Measurements from ENCODE around the gene BCAT1.
A peak's percentile ranks its signal among the peaks of the same experiment; 100 is the strongest.

BCAT1 gene

DNA sequence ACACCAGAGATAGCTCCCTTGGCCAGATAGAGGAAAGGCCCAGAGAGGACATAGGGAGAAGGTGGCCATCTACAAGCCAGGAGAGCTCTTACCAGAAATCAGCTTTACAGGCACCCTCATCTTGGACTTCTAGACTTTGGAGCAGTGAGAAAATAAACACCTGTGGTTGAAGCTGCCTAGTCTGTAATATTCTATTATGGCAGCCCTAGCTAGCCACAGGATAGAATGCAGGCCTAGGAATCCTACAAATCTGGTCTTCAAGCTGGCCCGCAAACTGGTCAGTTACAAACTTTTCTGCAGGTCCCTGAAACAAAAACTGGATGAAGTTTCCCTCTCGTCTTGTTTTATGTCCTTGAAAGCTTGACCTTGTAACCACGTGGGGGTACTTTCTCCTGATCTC is 92.4 kb downstream of the BCAT1 start:
- Histone ChIP-seq H3K4me3 (ENCODE audit: severe bottlenecking) (no peak overlapping the region), H3K4me1 (ENCODE audit: insufficient read depth, poor library complexity, severe bottlenecking) (no peaks in the 10 kb centered on the region), H3K27ac (ENCODE audit: poor library complexity, severe bottlenecking) (no peak overlapping the region), H3K36me3 (ENCODE audit: low read depth) (no peaks in the 10 kb centered on the region), H3K9me3 (ENCODE audit: severe bottlenecking) (no peaks in the 10 kb centered on the region), H3K27me3 (ENCODE audit: insufficient read depth, poor library complexity, severe bottlenecking) (no peaks in the 10 kb centered on the region)
- TF ChIP-seq, protein P1, sequence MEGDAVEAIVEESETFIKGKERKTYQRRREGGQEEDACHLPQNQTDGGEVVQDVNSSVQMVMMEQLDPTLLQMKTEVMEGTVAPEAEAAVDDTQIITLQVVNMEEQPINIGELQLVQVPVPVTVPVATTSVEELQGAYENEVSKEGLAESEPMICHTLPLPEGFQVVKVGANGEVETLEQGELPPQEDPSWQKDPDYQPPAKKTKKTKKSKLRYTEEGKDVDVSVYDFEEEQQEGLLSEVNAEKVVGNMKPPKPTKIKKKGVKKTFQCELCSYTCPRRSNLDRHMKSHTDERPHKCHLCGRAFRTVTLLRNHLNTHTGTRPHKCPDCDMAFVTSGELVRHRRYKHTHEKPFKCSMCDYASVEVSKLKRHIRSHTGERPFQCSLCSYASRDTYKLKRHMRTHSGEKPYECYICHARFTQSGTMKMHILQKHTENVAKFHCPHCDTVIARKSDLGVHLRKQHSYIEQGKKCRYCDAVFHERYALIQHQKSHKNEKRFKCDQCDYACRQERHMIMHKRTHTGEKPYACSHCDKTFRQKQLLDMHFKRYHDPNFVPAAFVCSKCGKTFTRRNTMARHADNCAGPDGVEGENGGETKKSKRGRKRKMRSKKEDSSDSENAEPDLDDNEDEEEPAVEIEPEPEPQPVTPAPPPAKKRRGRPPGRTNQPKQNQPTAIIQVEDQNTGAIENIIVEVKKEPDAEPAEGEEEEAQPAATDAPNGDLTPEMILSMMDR (IDR thresholded peaks at IDR 0.05; ENCODE audit: poor library complexity, severe bottlenecking) = no peak
- DNase-seq (ENCODE audit: low spot score) = no peak
- ATAC-seq (ENCODE audit: low read depth) = no peak

DNA sequence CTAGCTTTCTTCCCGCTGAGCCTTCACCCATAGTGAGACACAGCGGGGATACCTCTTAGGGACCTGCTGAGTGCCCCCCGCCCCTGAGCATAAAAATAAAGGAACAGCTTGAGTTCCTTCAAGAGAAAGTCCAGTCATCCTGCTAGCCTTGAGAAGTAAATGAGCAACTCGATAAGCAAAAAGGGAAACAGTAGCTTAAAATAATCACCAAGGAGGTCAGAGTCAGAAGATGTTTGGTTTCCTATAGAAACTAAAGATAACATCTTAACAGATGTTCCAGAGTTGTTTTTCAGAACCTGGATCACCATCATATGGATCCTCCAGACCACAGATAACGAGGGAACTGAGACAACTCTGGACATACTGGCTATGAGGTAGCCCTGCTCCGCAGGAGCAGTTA is 94.0 kb downstream of the BCAT1 start:
- ATAC-seq (ENCODE audit: low read depth) (no peak), DNase-seq (ENCODE audit: low spot score) (no peak)
- no peak overlapping the region for H3K4me3 ChIP-seq (ENCODE audit: severe bottlenecking)
- no peaks in the 10 kb centered on the region for H3K9me3 ChIP-seq (ENCODE audit: severe bottlenecking)
- H3K27ac ChIP-seq (ENCODE audit: poor library complexity, severe bottlenecking) = no peak overlapping the region
- H3K4me1 ChIP-seq (ENCODE audit: insufficient read depth, poor library complexity, severe bottlenecking) = no peaks in the 10 kb centered on the region
- no peaks in the 10 kb centered on the region for H3K36me3 ChIP-seq (ENCODE audit: low read depth)
- TF ChIP-seq, protein P1 (IDR thresholded peaks at IDR 0.05; ENCODE audit: poor library complexity, severe bottlenecking) = no peak
- no peaks in the 10 kb centered on the region for H3K27me3 ChIP-seq (ENCODE audit: insufficient read depth, poor library complexity, severe bottlenecking)

DNA sequence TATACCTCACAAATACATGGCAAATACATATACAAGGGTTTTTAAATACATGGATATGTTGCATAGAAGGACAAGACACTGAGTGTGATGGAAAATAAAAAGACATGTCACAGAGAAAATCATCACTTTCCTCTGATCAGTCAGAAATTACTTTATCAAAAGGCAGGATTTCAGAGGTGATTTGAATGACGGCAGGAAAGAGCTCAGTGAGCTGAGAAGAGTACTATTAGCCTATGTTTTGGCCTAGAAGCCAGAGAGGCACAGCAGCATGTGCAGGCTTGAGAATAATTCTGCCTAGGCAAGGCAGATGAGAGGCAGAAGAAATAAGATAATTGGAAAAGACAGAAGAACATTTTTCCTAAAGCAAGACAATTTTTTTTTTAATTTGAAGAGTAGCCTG is 94.9 kb downstream of the BCAT1 start:
- Histone ChIP-seq H3K4me3 (ENCODE audit: severe bottlenecking) (no peak overlapping the region), H3K27ac (ENCODE audit: poor library complexity, severe bottlenecking) (no peak overlapping the region), H3K9me3 (ENCODE audit: severe bottlenecking) (no peaks in the 10 kb centered on the region), H3K4me1 (ENCODE audit: insufficient read depth, poor library complexity, severe bottlenecking) (no peaks in the 10 kb centered on the region), H3K27me3 (ENCODE audit: insufficient read depth, poor library complexity, severe bottlenecking) (no peaks in the 10 kb centered on the region), H3K36me3 (ENCODE audit: low read depth) (no peaks in the 10 kb centered on the region)
- no peak for DNase-seq (ENCODE audit: low spot score)
- TF ChIP-seq, protein P1 (IDR thresholded peaks at IDR 0.05; ENCODE audit: poor library complexity, severe bottlenecking) = no peak
- ATAC-seq (ENCODE audit: low read depth) = no peak

DNA sequence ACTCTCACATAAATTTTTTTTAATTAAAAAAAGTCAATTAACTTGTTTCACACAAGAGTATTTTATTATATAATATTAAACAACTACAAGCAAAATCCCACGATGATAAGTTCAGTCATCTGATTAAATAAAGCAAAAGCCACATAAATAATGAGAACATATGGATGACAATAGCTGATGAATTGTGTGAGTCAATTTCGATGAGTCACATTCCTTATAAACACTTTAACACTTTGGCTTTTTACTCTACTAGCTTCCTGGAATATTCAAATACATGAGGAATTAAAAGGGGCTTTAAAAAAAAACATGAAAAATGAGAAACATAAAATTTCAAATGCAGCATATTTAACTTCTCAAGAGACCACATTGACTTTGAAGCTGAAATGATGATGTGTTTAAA is 95.3 kb downstream of the BCAT1 start:
- no peaks in the 10 kb centered on the region for H3K27me3 ChIP-seq (ENCODE audit: insufficient read depth, poor library complexity, severe bottlenecking)
- H3K36me3 ChIP-seq (ENCODE audit: low read depth) = no peaks in the 10 kb centered on the region
- H3K4me3 ChIP-seq (ENCODE audit: severe bottlenecking) = no peak overlapping the region
- no peaks in the 10 kb centered on the region for H3K9me3 ChIP-seq (ENCODE audit: severe bottlenecking)
- H3K27ac ChIP-seq (ENCODE audit: poor library complexity, severe bottlenecking) = no peak overlapping the region
- TF ChIP-seq, protein P1 (IDR thresholded peaks at IDR 0.05; ENCODE audit: poor library complexity, severe bottlenecking) = no peak
- no peak for DNase-seq (ENCODE audit: low spot score)
- no peaks in the 10 kb centered on the region for H3K4me1 ChIP-seq (ENCODE audit: insufficient read depth, poor library complexity, severe bottlenecking)
- ATAC-seq (ENCODE audit: low read depth) = 0 out of 3 replicates have a peak, but pooled peaks have one; percentile 45

DNA sequence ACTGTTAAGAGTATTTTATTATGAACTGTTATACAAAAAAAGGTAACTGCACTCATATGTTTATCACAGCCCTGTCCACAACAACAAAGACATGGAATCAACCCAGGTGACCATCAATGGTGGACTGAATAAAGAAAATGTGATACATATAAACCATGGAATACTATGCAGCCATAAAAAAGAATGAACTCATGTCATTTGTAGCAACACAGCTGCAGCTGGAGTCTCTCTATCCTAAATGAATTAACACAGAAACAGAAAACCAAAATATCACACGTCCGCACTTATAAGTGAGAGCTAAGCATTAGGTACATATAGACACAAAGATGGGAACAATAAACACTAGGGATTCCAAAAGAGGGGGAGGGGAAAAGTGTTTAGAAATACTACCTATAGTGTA is 95.8 kb downstream of the BCAT1 start:
- no peak for DNase-seq (ENCODE audit: low spot score)
- Histone ChIP-seq H3K4me3 (ENCODE audit: severe bottlenecking) (no peak overlapping the region), H3K27ac (ENCODE audit: poor library complexity, severe bottlenecking) (no peak overlapping the region), H3K4me1 (ENCODE audit: insufficient read depth, poor library complexity, severe bottlenecking) (no peaks in the 10 kb centered on the region), H3K36me3 (ENCODE audit: low read depth) (no peaks in the 10 kb centered on the region), H3K9me3 (ENCODE audit: severe bottlenecking) (no peaks in the 10 kb centered on the region), H3K27me3 (ENCODE audit: insufficient read depth, poor library complexity, severe bottlenecking) (no peaks in the 10 kb centered on the region)
- ATAC-seq (ENCODE audit: low read depth) = no peak
- TF ChIP-seq, protein P1 (IDR thresholded peaks at IDR 0.05; ENCODE audit: poor library complexity, severe bottlenecking) = no peak

All from RWPE2 (cell line).